Stimulated activated CD4-positive, alpha-beta T cell treated with anti-CD3 and anti-CD28 coated beads, Interleukin-1b, Interleukin-23, amount 100 ng/mL, for 4 hours (primary cell): ENCODE data around the gene GRK4.
A peak's percentile ranks its signal among the peaks of the same experiment; 100 is the strongest.
"Not testable (repeated sequence)": the region's sequence is repeated elsewhere in the genome, so short reads cannot be mapped to it uniquely, and the experiment has no call there.

Experiments
- DNase-seq, 2 donors: peaks; one replicate each; pipeline ENCODE4 v3.0.0-alpha.2; 2020; ENCODE audit warnings: low read depth in 2 of 2

GRK4 gene

DNA sequence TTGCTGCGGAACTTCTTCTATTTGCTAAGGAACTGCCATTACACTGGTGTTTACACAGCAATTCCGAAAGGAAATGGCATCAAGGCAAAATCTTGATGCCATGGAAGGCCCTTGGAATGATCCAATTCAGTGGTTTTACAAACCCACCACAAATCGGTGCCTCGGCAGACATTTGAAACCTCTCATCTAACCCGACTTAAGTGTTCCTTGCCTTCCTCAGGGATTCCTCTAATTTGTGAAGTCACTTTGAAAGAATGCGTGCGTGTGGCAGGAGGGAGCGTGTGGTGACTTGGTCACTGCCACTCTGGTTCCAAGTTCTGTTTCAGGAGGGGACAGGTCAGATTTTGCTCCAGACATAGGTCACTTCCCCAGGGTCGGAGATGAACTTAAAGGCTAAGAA, 4.9 kb upstream of the GRK4 start:
- DNase-seq, result no peak

DNA sequence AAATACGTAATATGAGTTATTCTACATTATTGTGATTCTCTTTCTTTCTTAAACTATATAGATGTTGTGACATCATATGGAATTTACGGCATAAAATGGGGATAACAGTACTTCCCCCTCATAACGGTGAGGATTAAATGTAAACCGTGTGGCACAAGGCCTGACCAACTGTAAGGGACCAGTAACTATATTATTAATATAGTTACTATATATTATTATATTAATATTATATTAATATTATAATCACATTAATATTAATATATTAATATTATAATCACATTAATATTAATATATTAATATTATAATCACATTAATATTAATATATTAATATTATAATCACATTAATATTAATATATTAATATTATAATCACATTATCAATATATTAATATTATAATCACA, 2.9 kb upstream of the GRK4 start:
- not testable (repeated sequence) for DNase-seq

DNA sequence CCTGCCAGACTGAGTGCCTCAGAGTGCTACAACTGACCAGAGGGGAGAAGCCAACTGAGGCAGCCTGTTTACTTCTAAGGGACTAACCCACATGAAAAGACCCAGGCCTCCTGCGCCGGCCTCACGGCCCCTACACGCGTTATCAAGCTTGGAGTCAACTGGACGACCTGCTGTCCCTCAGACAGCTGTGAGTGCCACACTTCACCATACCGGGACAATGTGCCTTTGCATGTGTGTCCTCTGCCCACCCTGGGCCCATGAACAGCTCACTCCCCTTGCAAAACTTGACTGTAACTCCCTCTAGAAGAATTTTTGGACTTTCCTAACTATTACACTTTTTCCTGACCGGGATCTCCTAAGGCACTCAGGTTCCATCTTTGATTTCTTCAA, 2.0 kb upstream of the GRK4 start:
- no peak for DNase-seq

DNA sequence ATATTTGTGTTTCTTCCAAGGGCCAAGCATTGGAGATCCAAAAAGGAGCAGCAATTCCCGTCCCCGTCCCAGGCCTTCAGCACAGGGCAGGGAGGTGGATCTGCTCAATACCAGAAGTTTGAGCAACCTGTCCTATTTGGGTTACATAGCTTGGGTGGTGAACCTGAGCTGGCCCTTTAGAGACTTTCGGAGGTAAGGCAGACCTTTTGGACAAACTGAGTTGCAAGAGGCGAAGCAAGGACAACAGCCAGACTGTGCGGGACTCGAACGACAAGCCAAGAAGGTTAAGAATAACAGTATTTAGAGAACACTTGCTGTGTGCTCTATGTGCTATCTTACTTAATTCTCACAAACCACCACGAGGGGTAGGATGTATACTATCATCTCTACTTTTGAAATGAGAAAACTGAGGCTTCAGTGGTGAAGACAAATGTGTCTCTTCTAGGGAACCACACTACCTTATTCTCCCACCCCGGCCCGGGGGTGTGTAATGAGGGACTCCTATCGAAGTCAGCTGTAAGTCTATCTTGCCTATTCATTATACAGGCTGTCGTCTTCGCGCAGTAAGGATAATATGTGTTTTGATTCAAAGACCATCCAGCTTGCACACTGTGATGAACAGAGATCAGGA, 1.4 kb upstream of the GRK4 start:
- peak in 1 of 2 donors; percentile 46 for DNase-seq

DNA sequence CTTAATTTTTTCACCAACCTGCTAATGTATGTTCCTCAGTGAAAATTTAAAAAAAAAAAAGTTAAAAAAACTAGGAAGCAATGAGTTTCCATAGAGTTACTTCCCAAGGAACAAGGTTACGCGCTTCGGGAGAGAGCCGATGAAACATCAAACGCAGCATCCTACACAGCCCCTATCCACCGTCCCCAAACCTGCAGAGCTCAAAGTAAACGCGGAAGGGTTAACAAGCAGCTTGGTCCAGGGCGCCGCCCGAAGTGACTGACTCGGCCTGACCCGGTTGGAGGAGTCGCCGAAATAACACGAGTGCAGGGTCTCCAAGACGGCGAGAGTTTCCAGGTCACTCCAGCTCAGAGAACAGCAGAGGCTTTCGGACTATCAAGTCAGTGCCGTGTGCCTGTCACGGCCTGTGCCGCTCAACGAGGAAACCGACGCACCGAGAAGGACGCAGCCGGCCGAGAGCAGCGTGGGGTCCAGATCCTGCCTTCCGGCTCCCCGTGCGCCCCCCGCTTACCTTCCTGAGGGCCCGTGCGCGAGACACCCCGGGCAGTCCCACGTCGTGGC, 677 bp upstream of the GRK4 start:
- DNase-seq, result no peak

DNA sequence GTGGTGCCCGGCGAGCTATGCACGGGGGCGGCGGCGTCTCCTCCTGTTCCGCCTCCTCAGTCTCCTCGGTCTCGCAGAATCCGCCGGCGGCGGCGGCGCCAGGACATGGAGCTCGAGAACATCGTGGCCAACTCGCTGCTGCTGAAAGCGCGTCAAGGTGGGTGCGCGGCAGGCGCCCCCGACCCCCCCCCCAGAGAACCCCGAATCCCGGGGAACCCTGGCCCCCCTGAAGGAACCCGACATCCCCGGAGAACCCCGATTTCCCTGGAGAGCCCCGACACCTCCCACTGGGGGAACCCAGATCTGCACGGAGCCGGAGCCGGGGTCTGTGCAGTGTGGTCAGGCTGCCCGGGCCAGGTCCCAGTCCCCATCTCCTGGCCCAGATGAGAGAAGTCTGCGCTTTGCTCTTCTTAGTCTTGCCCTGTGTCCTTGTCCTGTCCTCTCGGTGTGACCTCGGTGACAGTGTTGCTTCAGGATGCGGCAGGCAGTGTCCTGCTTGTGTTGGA, 648 bp downstream of the GRK4 start:
- DNase-seq, result no peak

DNA sequence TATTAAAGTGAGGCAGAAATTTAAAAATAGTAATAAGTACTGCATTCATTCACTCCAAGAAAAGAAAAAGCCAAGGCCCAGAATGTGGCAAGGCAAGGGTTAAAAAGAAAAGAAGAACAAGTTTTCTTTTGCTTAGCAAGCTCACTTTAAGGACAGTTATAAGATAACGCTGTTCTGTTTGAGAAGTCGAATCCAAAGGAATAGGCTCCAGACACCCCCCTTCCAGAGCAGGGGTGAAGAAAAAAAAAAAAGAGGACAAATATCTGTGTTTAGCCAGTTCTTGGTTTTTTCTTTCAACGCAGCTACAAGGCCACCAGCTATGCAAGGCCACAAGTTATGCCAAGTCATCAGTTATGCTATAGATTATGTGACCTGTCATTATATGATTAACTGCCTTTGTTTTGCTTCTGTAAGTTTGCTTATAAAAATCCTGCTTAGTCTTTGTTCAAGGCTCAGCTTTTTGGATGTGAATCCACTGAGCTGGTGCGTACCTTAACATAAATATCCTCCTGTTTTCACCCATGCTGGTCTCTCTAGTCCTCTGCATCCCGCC, 1.4 kb downstream of the GRK4 start:
- DNase-seq, result no peak

DNA sequence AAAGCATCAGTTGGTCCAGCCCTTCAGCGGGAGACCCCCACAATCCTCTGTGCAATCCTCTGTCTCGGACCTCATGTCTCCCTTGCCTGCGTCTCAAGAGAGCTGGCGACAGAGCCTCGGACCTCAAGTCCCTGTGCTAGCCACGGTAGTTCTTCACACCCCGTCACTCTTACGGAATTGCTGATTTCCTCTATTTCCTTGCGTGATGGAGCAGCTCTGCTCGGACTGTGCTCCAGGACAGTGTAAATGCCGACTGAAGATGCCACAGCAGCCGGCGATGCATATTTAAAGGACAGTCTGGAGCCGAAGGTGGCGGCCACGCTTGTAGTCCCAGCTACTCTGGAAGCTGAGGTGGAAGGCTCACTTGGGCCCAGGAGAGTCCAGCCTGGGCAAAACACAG, 1.9 kb downstream of the GRK4 start:
- DNase-seq, result no peak

DNA sequence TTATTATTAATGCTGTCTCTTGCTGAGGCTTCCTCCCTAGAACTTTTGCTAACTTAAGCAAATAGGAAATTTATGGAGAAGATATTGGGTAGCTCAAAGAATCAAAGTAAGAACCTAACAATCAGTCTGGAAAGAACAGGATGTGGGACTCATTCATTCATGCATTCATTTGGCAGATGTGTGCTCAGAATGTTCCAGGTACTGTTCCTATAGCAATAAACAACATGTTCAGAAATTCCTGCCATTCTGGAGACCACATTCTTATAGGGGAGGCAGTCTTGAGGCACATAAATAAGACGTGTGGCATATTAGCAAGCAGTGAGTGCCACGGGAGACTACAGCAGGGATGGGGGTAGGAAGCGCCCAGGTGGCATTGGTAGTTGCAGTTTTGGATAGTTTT, 5.0 kb downstream of the GRK4 start:
- DNase-seq, result no peak

DNA sequence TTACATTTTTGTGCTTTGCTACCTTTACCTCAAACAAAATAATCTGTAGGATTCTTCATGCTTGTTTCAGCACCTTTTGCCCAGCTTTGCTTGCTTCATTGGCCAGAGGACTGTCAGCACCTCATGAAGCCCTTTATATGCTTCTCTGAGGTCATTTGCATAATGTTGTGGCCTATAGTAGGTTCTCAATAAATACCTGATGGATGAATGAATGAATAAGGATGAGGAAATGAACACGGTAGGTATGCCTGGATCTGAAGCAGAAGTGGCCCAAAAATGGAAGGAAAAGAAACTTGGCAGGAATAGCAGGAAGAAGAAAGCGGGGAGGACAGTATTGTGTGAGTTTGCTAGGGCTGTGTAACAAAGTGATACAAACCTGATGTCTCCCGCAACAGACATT, 7.9 kb downstream of the GRK4 start:
- no peak for DNase-seq

DNA sequence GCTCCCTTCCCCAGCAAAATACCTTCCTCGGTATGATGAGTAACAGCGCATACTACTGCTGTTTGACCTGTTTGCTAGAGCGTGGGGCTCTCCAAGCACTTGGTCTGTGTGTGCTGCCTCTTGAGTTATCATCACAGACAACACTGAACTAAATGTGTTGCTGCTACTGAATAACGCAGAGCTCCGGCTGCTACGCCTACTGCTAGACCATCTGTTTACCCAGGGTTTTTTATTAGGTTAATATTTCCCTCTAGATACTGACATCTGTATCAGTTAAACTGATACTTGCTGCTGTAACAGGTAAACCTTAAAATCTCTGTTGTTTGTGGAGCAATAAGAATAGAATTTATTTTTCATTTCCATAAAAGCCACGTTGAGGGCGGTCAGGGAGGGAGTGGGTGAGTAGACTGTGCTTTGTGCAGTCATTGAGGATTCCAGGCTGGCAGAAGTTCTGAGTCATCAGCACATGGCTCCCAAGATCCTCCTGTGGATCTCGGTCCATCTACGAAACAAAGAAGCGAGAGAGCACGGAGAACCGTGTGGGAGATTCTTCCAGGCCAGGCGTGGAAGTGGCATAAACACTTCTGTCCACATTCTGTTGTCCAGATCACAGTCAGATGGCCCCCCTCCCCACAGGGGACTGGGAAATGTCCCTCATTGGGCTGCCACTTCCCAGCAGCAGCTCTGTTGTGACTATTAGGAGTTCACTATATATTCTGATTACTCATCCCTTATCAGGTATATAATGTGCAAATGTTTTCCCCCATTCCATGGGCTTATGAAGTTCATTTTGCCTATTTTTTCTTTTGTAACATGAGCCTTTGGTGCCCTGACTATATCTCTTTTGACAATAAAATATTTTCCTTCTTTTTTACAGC, 14.1 kb downstream of the GRK4 start:
- no peak for DNase-seq

DNA sequence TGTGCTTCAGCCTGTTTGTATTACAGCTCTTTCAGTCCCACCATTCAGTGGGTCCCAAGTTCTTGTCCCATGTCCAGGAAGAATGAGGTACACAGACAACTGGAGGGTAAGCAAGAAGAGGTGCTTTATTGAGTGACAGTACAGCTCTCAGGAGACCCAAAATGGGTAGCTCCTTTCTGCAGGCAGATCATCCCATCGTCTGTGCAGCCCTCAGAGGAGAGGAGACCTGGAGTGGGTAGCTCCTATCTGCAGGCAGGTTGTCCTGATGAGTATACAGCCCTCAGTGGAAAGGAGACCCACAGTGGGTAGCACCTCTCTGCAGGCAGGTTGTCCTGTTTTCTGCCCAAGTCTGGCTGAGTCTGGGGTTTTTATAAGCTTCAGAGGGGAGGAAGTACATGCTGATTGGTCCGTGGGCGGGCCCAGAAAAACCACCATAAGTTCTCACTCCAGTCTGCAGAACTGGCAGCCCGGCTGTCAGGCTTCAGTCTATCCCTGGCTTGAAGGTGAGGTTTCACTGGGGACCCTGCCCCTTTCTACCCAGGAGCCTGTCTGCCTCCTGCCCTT, 18.0 kb downstream of the GRK4 start:
- no peak for DNase-seq

DNA sequence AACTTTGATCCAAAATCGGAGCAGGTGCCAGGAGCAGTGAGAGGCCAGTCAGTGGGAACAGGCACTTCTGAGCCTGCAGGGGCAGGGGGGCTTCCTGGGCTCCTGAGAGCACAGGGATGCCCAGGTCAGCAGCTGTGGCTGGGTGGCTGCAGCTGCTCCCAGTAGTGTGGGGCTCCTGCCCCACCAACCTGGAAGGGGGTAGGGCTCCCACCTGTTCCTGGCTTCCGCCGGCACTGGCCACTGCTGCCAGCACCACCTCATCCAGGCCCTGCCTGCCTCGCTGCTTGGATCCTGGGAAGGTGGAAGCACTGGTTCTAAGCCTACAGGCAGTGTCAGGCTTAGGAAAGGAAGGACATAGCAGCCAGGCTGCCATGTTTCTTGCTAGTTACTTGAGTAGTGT, 18.6 kb downstream of the GRK4 start:
- no peak for DNase-seq

DNA sequence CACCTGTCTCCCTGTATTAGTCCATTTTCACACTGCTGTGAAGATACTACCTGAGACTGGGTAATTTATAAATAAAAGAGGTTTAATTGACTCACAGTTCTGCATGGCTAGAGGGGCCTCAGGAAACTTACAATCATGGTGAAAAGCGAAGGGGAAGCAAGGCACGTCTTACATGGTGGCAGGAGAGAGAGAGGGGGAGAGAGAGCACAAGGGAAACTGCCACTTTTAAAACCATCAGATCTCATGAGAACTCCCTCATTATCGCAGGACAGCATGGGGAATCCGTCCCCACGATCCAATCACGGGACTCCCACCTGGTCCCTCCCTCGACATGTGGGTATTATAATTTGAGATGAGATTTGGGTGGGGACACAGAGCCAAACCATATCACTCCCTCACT, 20.3 kb downstream of the GRK4 start:
- DNase-seq, result not testable (repeated sequence)

DNA sequence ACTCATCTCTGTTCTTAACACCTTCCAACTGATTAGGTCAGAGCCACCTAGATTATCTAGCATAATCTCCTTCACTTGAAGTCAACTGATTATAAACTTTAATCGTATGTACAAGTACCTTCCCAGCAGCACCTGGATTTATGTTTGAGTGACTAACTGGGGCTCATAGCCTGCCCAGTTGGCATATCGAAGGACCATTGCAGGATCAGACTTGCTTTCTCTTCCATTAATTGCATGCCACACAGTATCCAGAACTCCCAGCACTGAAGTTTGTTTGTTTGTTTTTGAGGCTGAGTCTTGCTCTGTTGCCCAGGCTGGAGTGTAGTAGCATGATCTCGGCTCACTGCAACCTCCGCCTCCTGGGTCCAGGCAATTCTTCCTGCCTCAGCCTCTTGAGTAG, 27.9 kb downstream of the GRK4 start:
- no peak for DNase-seq

DNA sequence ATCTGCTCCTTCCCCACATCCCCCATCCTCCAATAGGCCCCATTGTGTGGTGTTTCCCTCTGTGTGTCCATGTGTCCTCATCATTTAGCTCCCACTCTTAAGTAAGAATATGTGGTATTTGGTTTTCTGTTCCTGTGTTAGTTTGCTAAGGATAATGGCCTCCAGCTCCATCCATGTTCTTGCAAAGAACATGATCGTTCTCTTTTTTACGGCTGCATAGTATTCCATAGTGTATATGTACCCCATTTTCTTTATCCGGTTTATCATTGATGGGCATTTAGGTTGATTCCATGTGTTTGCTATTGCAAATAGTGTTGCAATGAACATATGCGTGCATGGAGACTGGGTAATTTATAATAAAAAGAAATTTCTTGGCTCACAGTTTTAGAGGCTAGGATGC, 31.5 kb downstream of the GRK4 start:
- no peak for DNase-seq

DNA sequence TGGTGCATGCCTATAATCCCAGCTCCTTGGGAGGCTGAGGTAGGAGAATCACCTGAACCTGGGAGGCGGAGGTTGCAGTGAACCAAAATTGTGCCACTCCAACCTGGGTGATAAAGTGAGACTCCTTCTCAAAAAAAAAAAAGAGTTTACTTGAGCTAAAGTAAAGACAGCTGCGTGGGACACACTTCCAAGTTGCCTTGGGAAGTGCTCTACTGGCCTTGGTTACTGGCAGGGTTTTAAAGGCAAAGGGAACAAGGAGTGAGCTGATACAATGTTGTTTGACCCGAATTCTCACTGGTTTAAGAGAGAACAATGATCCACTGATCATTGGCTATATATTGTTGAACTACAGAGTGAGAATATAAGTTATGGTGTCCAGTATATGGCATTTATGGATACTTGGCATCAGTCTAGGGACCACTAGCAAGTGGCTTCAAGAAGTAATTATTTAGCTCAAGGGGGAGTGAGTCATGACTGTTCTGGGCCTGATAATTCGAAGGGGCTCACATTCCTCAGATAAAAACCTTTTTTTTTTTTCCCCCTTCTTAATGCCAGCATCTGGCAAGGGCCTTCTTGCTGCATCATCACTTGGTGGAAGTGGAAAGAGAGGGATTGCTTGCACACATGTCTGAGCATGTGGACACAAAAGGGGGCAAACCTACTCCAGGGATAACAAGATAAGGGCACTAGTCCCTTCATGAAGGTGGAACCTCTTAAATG, 32.3 kb downstream of the GRK4 start:
- DNase-seq, result no peak

DNA sequence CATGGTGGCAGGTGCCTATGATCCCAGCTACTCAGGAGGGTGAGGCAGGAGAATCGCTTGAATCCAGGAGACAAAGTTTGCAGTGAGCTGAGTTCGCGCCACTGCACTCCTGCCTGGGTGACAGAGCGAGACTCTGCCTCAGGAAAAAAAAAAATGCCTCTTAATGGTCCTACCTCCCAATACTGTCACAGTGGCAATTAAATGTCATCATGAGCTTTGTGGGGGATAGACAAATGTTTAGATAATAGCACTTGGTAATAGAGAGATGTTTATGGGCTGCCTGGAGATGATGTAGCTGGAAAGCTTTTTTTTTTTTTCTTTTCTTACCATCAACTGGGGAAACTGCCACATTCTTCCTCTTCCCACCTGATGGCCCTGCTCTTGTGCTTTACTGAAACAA, 33.0 kb downstream of the GRK4 start:
- no peak for DNase-seq

DNA sequence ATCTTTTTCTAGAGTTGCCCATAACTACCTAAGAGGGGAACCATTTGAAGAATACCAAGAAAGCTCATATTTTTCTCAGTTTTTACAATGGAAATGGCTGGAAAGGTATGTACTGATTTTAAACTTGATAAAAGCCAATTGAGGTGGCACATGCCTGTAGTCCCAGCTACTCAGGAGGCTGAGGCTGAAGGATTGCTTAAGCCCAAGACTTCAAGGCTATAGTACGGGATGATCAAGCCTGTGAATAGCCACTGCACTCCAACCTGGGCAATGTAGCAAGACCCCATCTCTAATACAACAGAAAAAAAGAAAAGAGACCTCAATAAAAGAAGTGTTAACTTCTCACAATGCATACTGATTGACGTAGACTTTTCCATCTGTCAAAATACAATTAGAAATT, 44.4 kb downstream of the GRK4 start:
- DNase-seq, result no peak

DNA sequence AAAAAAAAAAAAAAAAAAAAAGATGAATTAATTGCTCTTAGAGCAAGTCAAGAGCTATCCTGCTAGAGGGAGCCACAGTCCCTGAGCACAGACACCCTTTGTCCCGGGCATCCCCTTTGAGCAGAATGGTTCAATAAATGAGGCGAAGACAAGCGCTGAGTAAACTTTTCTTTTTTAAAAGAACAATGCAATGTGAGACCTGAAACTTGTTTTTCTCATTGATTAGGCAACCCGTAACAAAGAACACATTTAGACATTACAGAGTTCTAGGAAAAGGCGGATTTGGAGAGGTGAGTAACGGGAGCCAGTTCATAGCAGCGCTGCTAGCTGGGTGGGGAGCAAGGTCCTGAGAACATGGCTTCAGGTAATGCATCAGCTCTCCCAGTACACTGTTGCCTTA, 46.1 kb downstream of the GRK4 start:
- DNase-seq, result no peak

DNA sequence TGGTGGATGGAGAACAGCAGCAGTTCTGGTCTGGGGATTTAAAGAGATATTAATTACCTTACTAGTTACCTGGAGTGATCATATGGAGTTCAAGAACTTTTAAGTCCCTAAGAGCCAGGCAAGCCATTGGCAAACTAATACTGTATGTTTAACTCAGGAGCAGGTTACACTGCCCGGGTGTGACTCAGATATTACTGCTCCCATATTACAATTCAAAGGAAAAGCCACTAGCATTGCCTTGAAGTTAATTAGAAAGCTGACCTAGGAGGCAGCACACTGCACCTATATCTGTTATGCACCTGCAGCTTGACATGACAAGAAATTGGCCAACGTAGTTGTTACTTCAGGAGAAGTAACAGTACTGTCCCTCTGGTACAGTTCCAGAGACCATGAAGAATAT, 47.2 kb downstream of the GRK4 start:
- DNase-seq, result no peak

DNA sequence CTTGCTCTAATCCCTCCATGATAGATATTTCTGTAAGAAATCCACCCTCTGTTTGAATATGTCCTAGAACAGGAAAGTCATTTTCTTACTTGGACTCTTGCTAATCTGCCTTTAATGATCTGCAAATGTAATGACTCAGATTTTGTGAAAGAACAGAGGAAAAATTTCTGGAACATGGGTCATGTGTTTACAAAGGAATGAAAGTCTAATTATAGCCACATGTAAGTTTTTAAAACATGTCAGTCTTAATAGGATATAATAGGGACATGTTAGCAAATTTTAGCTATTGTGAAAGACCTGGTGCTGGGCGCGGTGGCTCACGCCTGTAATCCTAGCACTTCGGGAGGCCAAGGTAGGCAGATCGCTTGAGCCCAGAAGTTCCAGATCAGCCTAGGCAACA, 47.6 kb downstream of the GRK4 start:
- no peak for DNase-seq
